Left lobe of liver (tissue), 2 donors: ENCODE data around the gene CHMP5. TPM values are rescaled to one million over a fixed set of nuclear protein-coding genes. Genes with fewer than 3 reads are reported as not detected.

Experiments used
- ATAC-seq: fragments of 200-7000 bp; cut with Tn5 transposase; one replicate; pipeline ENCODE4 v1.9.1; 2020; ENCODE audit warnings: mild to moderate bottlenecking, moderate library complexity
- DNase-seq: peaks from one replicate; pipeline ENCODE4 v3.0.0-alpha.2; 2020; ENCODE audit warnings: low spot score
- total RNA-seq: library from RNA; stranded (reverse); gene quantifications from one replicate; pipeline ENCODE4 v1.2.1, GENCODE V29; 2021
- donor health status: DM: no; HTN: no; CAD: no; lungs with moderate emphysema.
- donor health status: DM: no; HTN: yes; CAD: no.

The CHMP5 gene
- total RNA-seq, 1 donor from 2014 or later: 20.0 TPM

- ATAC-seq (no peak), DNase-seq (no peak)
Observed at GRCh38 chr9:33273266-33273971, 8.6 kb downstream of the CHMP5 start.

- DNase-seq (no peak), ATAC-seq (no peak)
Observed at GRCh38 chr9:33273972-33274328, 9.1 kb downstream of the CHMP5 start.

GRCh38 chr9:33277484-33277883, 12.6 kb downstream of the CHMP5 start:
- no peak for ATAC-seq
- no peak for DNase-seq

GRCh38 chr9:33285502-33285901, 20.7 kb downstream of the CHMP5 start:
- ATAC-seq: no peak
- no peak for DNase-seq

- ATAC-seq (peak; percentile 61), DNase-seq (no peak)
Observed at GRCh38 chr9:33287087-33287490, 22.2 kb downstream of the CHMP5 start.

- no peak for ATAC-seq
- DNase-seq: no peak
Observed at GRCh38 chr9:33288235-33288634, 23.4 kb downstream of the CHMP5 start.

- ATAC-seq (no peak), DNase-seq (no peak)
Observed at GRCh38 chr9:33288828-33289483, 24.1 kb downstream of the CHMP5 start.

GRCh38 chr9:33289496-33289895, 24.6 kb downstream of the CHMP5 start:
- ATAC-seq: no peak
- no peak for DNase-seq

GRCh38 chr9:33289936-33290246, 25.0 kb downstream of the CHMP5 start:
- ATAC-seq: peak; percentile 39

GRCh38 chr9:33290247-33291030, 25.6 kb downstream of the CHMP5 start, which contains the start of gene NFX1:
NFX1 (plus strand) TSS chr9:33290516; CDS start chr9:33290573, 57 bp downstream.
- DNase-seq: peak; percentile 98
- peak; percentile 80 for ATAC-seq

More at GRCh38 chr9:33289936-33290246, 25.0 kb downstream of the CHMP5 start:
- no peak for DNase-seq

- DNase-seq (no peak), ATAC-seq (no peak)
Observed at GRCh38 chr9:33291031-33291397, 26.2 kb downstream of the CHMP5 start.

- ATAC-seq (no peak), DNase-seq (no peak)
Observed at GRCh38 chr9:33291901-33292300, 27.1 kb downstream of the CHMP5 start.

GRCh38 chr9:33293782-33294181, 28.9 kb downstream of the CHMP5 start:
- DNase-seq (no peak), ATAC-seq (peak; percentile 17)

GRCh38 chr9:33294670-33295432, 30.0 kb downstream of the CHMP5 start:
- DNase-seq (no peak), ATAC-seq (no peak)

- ATAC-seq (no peak), DNase-seq (no peak)
Observed at GRCh38 chr9:33295571-33295970, 30.7 kb downstream of the CHMP5 start.

- DNase-seq: no peak
- no peak for ATAC-seq
Observed at GRCh38 chr9:33297432-33297831, 32.6 kb downstream of the CHMP5 start.

- DNase-seq (no peak), ATAC-seq (peak; percentile 75)
Observed at GRCh38 chr9:33300546-33300945, 35.7 kb downstream of the CHMP5 start.

GRCh38 chr9:33304362-33304761, 39.5 kb downstream of the CHMP5 start:
- no peak for ATAC-seq

GRCh38 chr9:33306037-33306436, 41.2 kb downstream of the CHMP5 start:
- peak; percentile 73 for ATAC-seq
- DNase-seq: no peak

More at GRCh38 chr9:33304362-33304761, 39.5 kb downstream of the CHMP5 start:
- no peak for DNase-seq

- no peak for DNase-seq
- ATAC-seq: no peak
Observed at GRCh38 chr9:33307067-33307466, 42.2 kb downstream of the CHMP5 start.

GRCh38 chr9:33309903-33310302, 45.1 kb downstream of the CHMP5 start:
- DNase-seq: no peak
- ATAC-seq: no peak
